Coronary artery (tissue), 2 donors: Measurements from ENCODE around the gene CDH4.

Experiments
- DNase-seq: peaks from one replicate; pipeline ENCODE4 v3.0.0-alpha.2; 2017; ENCODE audit warnings: low spot score
- H3K27ac ChIP-seq, 2 donors: fragments of 200-600 bp; sonication (generic); one replicate each; pipeline ENCODE4 v1.5.1; 2016 to 2019
- H3K4me3 ChIP-seq: fragments of 200-600 bp; sonication (generic); 2 replicates; pipeline ENCODE4 v1.5.1; 2016; ENCODE audit warnings: mild to moderate bottlenecking, moderate library complexity
- CTCF ChIP-seq: fragments of 200-600 bp; sonication (generic); IDR thresholded peaks from one replicate; pipeline ENCODE4 v1.5.1; 2019; ENCODE audit warnings: antibody characterized with exemption

The CDH4 gene

GRCh38 chr20:61587681-61588289 is 335.7 kb downstream of the CDH4 start:
- TF ChIP-seq CTCF: no peak
- Histone ChIP-seq H3K27ac (no peak overlapping the region), H3K4me3 (no peak overlapping the region)
- DNase-seq: no peak

GRCh38 chr20:61588411-61589385 is 336.6 kb downstream of the CDH4 start:
- Histone ChIP-seq H3K4me3 (no peak overlapping the region), H3K27ac (no peak overlapping the region)
- no peak for DNase-seq
- no peak for TF ChIP-seq CTCF

GRCh38 chr20:61590236-61590635 is 338.2 kb downstream of the CDH4 start:
- Histone ChIP-seq H3K27ac (no peak overlapping the region), H3K4me3 (no peak overlapping the region)
- TF ChIP-seq CTCF: no peak
- DNase-seq: no peak

- H3K27ac ChIP-seq: no peak overlapping the region
- no peak for DNase-seq
- no peak overlapping the region for H3K4me3 ChIP-seq
- TF ChIP-seq CTCF: no peak
These were observed 341.5 kb downstream of the CDH4 start for GRCh38 chr20:61593516-61593915.

- TF ChIP-seq CTCF: no peak
- Histone ChIP-seq H3K27ac (no peak overlapping the region), H3K4me3 (no peak overlapping the region)
- DNase-seq: no peak
These were observed 342.1 kb downstream of the CDH4 start for GRCh38 chr20:61594198-61594597.

GRCh38 chr20:61595216-61595615 is 343.2 kb downstream of the CDH4 start:
- Histone ChIP-seq H3K4me3 (no peak overlapping the region), H3K27ac (no peak overlapping the region)
- DNase-seq: no peak
- no peak for TF ChIP-seq CTCF
